NCI-H774 (cell line): ENCODE results near the gene CACNA1D.

Source experiments
- DNase-seq: peaks from one replicate; lab custom pipeline; 2025; lab: John Stamatoyannopoulos, UW

Gene CACNA1D

GRCh38 chr3:53715815-53716483 is 221.5 kb downstream of the CACNA1D start:
- no peak for DNase-seq

GRCh38 chr3:53716998-53717397 is 222.6 kb downstream of the CACNA1D start:
- DNase-seq = no peak

GRCh38 chr3:53718462-53718861 is 224.1 kb downstream of the CACNA1D start:
- DNase-seq = no peak

- DNase-seq = no peak
Observed at GRCh38 chr3:53719796-53720195, 225.4 kb downstream of the CACNA1D start.

- DNase-seq = no peak
Observed at GRCh38 chr3:53721187-53722119, 227.0 kb downstream of the CACNA1D start.

- no peak for DNase-seq
Observed at GRCh38 chr3:53724566-53724965, 230.2 kb downstream of the CACNA1D start.

GRCh38 chr3:53725387-53725995 is 231.1 kb downstream of the CACNA1D start:
- DNase-seq = peak; percentile 17

- no peak for DNase-seq
Observed at GRCh38 chr3:53726643-53727042, 232.2 kb downstream of the CACNA1D start.

- DNase-seq = no peak
Observed at GRCh38 chr3:53728606-53729005, 234.2 kb downstream of the CACNA1D start.

GRCh38 chr3:53729159-53729558 is 234.7 kb downstream of the CACNA1D start:
- no peak for DNase-seq

GRCh38 chr3:53729618-53730017 is 235.2 kb downstream of the CACNA1D start:
- DNase-seq = no peak

GRCh38 chr3:53730576-53730975 is 236.2 kb downstream of the CACNA1D start:
- no peak for DNase-seq

GRCh38 chr3:53731934-53732624 is 237.7 kb downstream of the CACNA1D start:
- DNase-seq = no peak

- no peak for DNase-seq
Observed at GRCh38 chr3:53733446-53733845, 239.0 kb downstream of the CACNA1D start.

- DNase-seq = no peak
Observed at GRCh38 chr3:53739966-53740365, 245.6 kb downstream of the CACNA1D start.

GRCh38 chr3:53740956-53741355 is 246.5 kb downstream of the CACNA1D start:
- no peak for DNase-seq

- peak; percentile 87 for DNase-seq
Observed at GRCh38 chr3:53744351-53744750, 249.9 kb downstream of the CACNA1D start.

- no peak for DNase-seq
Observed at GRCh38 chr3:53747559-53747958, 253.1 kb downstream of the CACNA1D start.

- DNase-seq = no peak
Observed at GRCh38 chr3:53748512-53749271, 254.3 kb downstream of the CACNA1D start.

GRCh38 chr3:53749448-53749847 is 255.0 kb downstream of the CACNA1D start:
- no peak for DNase-seq
